CD14-positive monocyte (primary cell): ENCODE measurements around the gene ARMH3. TPM values are rescaled to one million over a fixed set of nuclear protein-coding genes. Genes with fewer than 3 reads are reported as not detected.

ENCODE experiments used
- DNase-seq, 3 donors: peaks; one replicate each; pipeline ENCODE4 v3.0.0-alpha.2; 2011 to 2022
- H2AFZ ChIP-seq: 2 replicates; pipeline ENCODE4 v1.6.0; 2012; ENCODE audit warnings: mild to moderate bottlenecking, low read depth, low read length, inconsistent platforms; ENCODE audit not compliant: insufficient read depth, poor library complexity, severe bottlenecking
- H3K27ac ChIP-seq, 2 donors: 1 replicate in 1 of 2; 2 replicates in 1 of 2; pipeline ENCODE4 v1.5.1; 2012 to 2013; ENCODE audit warnings: low read length in 2 of 2, control low read depth in 1 of 2, inconsistent platforms in 1 of 2, low read depth in 1 of 2, mild to moderate bottlenecking in 1 of 2
- H3K27me3 ChIP-seq, 2 donors: one replicate each; pipeline versions ENCODE4 v1.6.0 to v1.6.1; 2011 to 2013; ENCODE audit warnings: low read length in 2 of 2; ENCODE audit not compliant: control insufficient read depth in 2 of 2, insufficient read depth in 2 of 2
- H3K36me3 ChIP-seq, 2 donors: replicated peaks in 1 of 2; 1 replicate in 1 of 2; 2 replicates in 1 of 2; pipeline versions ENCODE4 v1.5.1 to v1.6.1; 2012 to 2013; ENCODE audit warnings: low read length in 2 of 2, control low read depth in 1 of 2, inconsistent platforms in 1 of 2, mild to moderate bottlenecking in 1 of 2; ENCODE audit not compliant: insufficient read depth in 2 of 2, control insufficient read depth in 1 of 2
- H3K4me1 ChIP-seq, 2 donors: 1 replicate in 1 of 2; 2 replicates in 1 of 2; pipeline versions ENCODE4 v1.5.1 to v1.6.1; 2012 to 2013; ENCODE audit warnings: low read length in 2 of 2, control low read depth in 1 of 2, inconsistent platforms in 1 of 2, mild to moderate bottlenecking in 1 of 2, moderate library complexity in 1 of 2; ENCODE audit not compliant: insufficient read depth in 2 of 2, control insufficient read depth in 1 of 2
- H3K4me2 ChIP-seq: replicated peaks from 2 replicates; pipeline ENCODE3; 2012; ENCODE audit warnings: low read length, moderate library complexity, mild to moderate bottlenecking; ENCODE audit not compliant: poor library complexity, severe bottlenecking; ENCODE audit errors: extremely low read depth
- H3K4me3 ChIP-seq, 3 experiments: fragments of 200-600 bp in 1 of 3; sonication (generic) in 1 of 3; replicated peaks in 1 of 3; 1 replicate in 2 of 3; 2 replicates in 1 of 3; pipeline ENCODE4 v1.5.1; 2011 to 2013; ENCODE audit warnings: low read length in 3 of 3, mild to moderate bottlenecking in 3 of 3, control low read depth in 2 of 3, low read depth in 2 of 3, inconsistent platforms in 1 of 3, moderate library complexity in 1 of 3
- H3K79me2 ChIP-seq: 2 replicates; pipeline ENCODE4 v1.6.0; 2012; ENCODE audit warnings: mild to moderate bottlenecking, control low read depth, inconsistent platforms, low read length, moderate library complexity; ENCODE audit not compliant: insufficient read depth
- H3K9ac ChIP-seq: 2 replicates; pipeline ENCODE4 v1.6.0; 2017; ENCODE audit warnings: low read length, mild to moderate bottlenecking; ENCODE audit not compliant: insufficient read depth, poor library complexity, severe bottlenecking
- H3K9me3 ChIP-seq, 2 donors: replicated peaks in 1 of 2; 1 replicate in 1 of 2; 2 replicates in 1 of 2; pipeline versions ENCODE4 v1.5.1 to v1.6.1; 2012 to 2013; ENCODE audit warnings: low read length in 2 of 2, control low read depth in 1 of 2; ENCODE audit not compliant: control insufficient read depth in 1 of 2, insufficient read depth in 1 of 2
- H4K20me1 ChIP-seq: 2 replicates; pipeline ENCODE4 v1.6.0; 2012; ENCODE audit warnings: mild to moderate bottlenecking, low read length, control low read depth, moderate library complexity; ENCODE audit not compliant: insufficient read depth
- H3K27ac Mint-ChIP-seq, 7 donors: one replicate each; pipeline ENCODE4 v1.8.0; 2020; ENCODE audit warnings: mild to moderate bottlenecking in 7 of 7, mixed read lengths in 7 of 7, moderate library complexity in 6 of 7, inconsistent platforms in 2 of 7
- H3K27me3 Mint-ChIP-seq, 3 donors: one replicate each; pipeline ENCODE4 v1.8.0; 2021 to 2022; ENCODE audit warnings: low read depth in 3 of 3, mild to moderate bottlenecking in 3 of 3, mixed read lengths in 3 of 3, moderate library complexity in 3 of 3, inconsistent platforms in 1 of 3
- H3K36me3 Mint-ChIP-seq, 2 donors: one replicate each; pipeline ENCODE4 v1.8.0; 2020; ENCODE audit warnings: mixed read lengths in 2 of 2, inconsistent platforms in 1 of 2, mild to moderate bottlenecking in 1 of 2
- H3K4me1 Mint-ChIP-seq: one replicate; pipeline ENCODE4 v1.8.0; 2020; ENCODE audit warnings: mild to moderate bottlenecking, mixed read lengths
- H3K4me3 Mint-ChIP-seq, 2 donors: one replicate each; pipeline ENCODE4 v1.8.0; 2020; ENCODE audit warnings: mild to moderate bottlenecking in 2 of 2, mixed read lengths in 2 of 2, moderate library complexity in 1 of 2
- H3K9me3 Mint-ChIP-seq, 7 donors: one replicate each; pipeline ENCODE4 v1.8.0; 2020 to 2022; ENCODE audit warnings: mixed read lengths in 7 of 7, mild to moderate bottlenecking in 6 of 7, moderate library complexity in 6 of 7, inconsistent platforms in 2 of 7
- CTCF ChIP-seq: fragments of 200-600 bp; IDR thresholded peaks from one replicate; pipeline ENCODE4 v1.8.0; 2022; ENCODE audit warnings: antibody characterized with exemption, mild to moderate bottlenecking
- WGBS: methylation state at CpG from one replicate; pipeline ENCODE4 v1.1.5; 2013; ENCODE audit warnings: missing lambda C conversion rate; ENCODE audit not compliant: insufficient coverage; 5-methylcytosine and 5-hydroxymethylcytosine counted together
- intact Hi-C, 2 donors: fragments of 100-400 bp; cut with micrococcal nuclease; formaldehyde crosslinking; loops; one replicate each; pipeline versions ENCODE4 v1.15.0 to v1.15.1; 2023
- polyA plus RNA-seq, 3 donors: library from polyadenylated mRNA; depleted of rRNA in 1 of 3; unstranded in 2 of 3; stranded (reverse) in 1 of 3; fragments of 300-500 nt in 2 of 3; fragments of >200 nt in 1 of 3; fragmentation: Illumina TruSeq in 2 of 3; gene quantifications; 1 replicate in 2 of 3; 2 replicates in 1 of 3; pipeline ENCODE4 v1.2.3, GENCODE V29; 2012 to 2021

Gene ARMH3
- polyA plus RNA-seq, 3 donors, result 20.4 to 26.3 (median 22.1) TPM

- Histone ChIP-seq H3K9me3 (no peaks in the 10 kb centered on the region), H3K36me3 (peaks cover 17 to 73% of the 10 kb centered on the region in 2 donors), H3K9ac (no peak overlapping the region), H3K4me1 (no peaks in the 10 kb centered on the region), H2AFZ (no peak overlapping the region), H3K79me2 (no peaks in the 10 kb centered on the region), H4K20me1 (peaks cover 73% of the 10 kb centered on the region), H3K4me2 (no peak overlapping the region), H3K4me3 (no peak overlapping the region), H3K27me3 (no peaks in the 10 kb centered on the region), H3K27ac (no peak overlapping the region)
- H3K4me1 Mint-ChIP-seq, result peaks cover 1% of the 10 kb centered on the region
- no peak for TF ChIP-seq CTCF
- no peak for DNase-seq
- WGBS, result 90% methylated on average over 3 of the region's 3 CpGs
- peak overlapping the region in 1 of 7 donors; percentile 60 for H3K27ac Mint-ChIP-seq
- no peak overlapping the region for H3K4me3 Mint-ChIP-seq
- intact Hi-C loops, result no loop called here
- no peaks in the 10 kb centered on the region for H3K9me3 Mint-ChIP-seq
- H3K36me3 Mint-ChIP-seq, result peaks cover 44 to 64% of the 10 kb centered on the region in 2 donors
- peaks cover 0 to 1% (median 0%) of the 10 kb centered on the region in 3 donors for H3K27me3 Mint-ChIP-seq
These were observed 177.1 kb downstream of the ARMH3 start for GRCh38 chr10:101878869-101879268.

GRCh38 chr10:101875068-101875688, 180.8 kb downstream of the ARMH3 start:
- WGBS, result 6% methylated on average over 2 of the region's 3 CpGs
- no peaks in the 10 kb centered on the region for H3K9me3 Mint-ChIP-seq
- Histone ChIP-seq H4K20me1 (peaks cover 44% of the 10 kb centered on the region), H3K27ac (no peak overlapping the region), H3K9me3 (no peaks in the 10 kb centered on the region), H3K36me3 (peaks cover 18 to 50% of the 10 kb centered on the region in 2 donors), H3K4me1 (no peaks in the 10 kb centered on the region), H2AFZ (no peak overlapping the region), H3K79me2 (no peaks in the 10 kb centered on the region), H3K9ac (no peak overlapping the region), H3K4me3 (no peak overlapping the region), H3K4me2 (no peak overlapping the region), H3K27me3 (no peaks in the 10 kb centered on the region)
- H3K27me3 Mint-ChIP-seq, result peaks cover 0 to 1% (median 0%) of the 10 kb centered on the region in 3 donors
- no peaks in the 10 kb centered on the region for H3K4me1 Mint-ChIP-seq
- peak overlapping the region in 1 of 7 donors; percentile 32 for H3K27ac Mint-ChIP-seq
- no peak overlapping the region for H3K4me3 Mint-ChIP-seq
- intact Hi-C loops, result no loop called here
- TF ChIP-seq CTCF, result no peak
- peaks cover 38 to 66% of the 10 kb centered on the region in 2 donors for H3K36me3 Mint-ChIP-seq
- DNase-seq, result no peak
